H1 (cell line): ENCODE results near the gene DYNLL2. TPM values are rescaled to one million over a fixed set of nuclear protein-coding genes. Genes with fewer than 3 reads are reported as not detected.

ENCODE experiments used
- CTCF ChIA-PET: fragments of 300-600 bp; sonication (Branson Sonifier 250); formaldehyde crosslinking; loops from one replicate; lab custom pipeline; 2021; ENCODE audit not compliant: partially characterized antibody; lab: Charles Lee
- POLR2A ChIA-PET: fragments of 300-600 bp; sonication (Branson Sonifier 250); formaldehyde crosslinking; loops from one replicate; lab custom pipeline; 2021; ENCODE audit warnings: inconsistent platforms; ENCODE audit not compliant: partially characterized antibody; lab: Charles Lee
- DNase-seq, 2 experiments: peaks; one replicate each; pipeline versions ENCODE4 v3.0.0 to v3.0.0-alpha.2; 2010 to 2022; ENCODE audit warnings: low spot score in 2 of 2, low read depth in 1 of 2, mixed read lengths in 1 of 2
- FAIRE-seq: peaks from 2 replicates; lab custom pipeline; 2011; peaks lifted over from hg19 to GRCh38; lab: Jason Lieb, UNC
- H2AFZ ChIP-seq: 2 replicates; pipeline ENCODE4 v1.8.1; 2012; ENCODE audit warnings: low read length, inconsistent platforms
- H2AK5ac ChIP-seq: 2 replicates; pipeline ENCODE4 v1.6.1; 2013; ENCODE audit warnings: low read depth, low read length
- H2BK120ac ChIP-seq: replicated peaks from 2 replicates; pipeline ENCODE3; 2013; ENCODE audit warnings: low read depth, low read length, inconsistent platforms
- H2BK12ac ChIP-seq: 2 replicates; pipeline ENCODE4 v1.6.1; 2013; ENCODE audit warnings: low read depth, low read length
- H2BK15ac ChIP-seq: 2 replicates; pipeline ENCODE4 v1.6.1; 2013; ENCODE audit warnings: low read length
- H2BK20ac ChIP-seq: 2 replicates; pipeline ENCODE4 v1.6.1; 2013; ENCODE audit warnings: low read length
- H2BK5ac ChIP-seq: 2 replicates; pipeline ENCODE4 v1.6.1; 2013; ENCODE audit warnings: low read depth, low read length
- H3K14ac ChIP-seq: 2 replicates; pipeline ENCODE4 v1.6.1; 2013; ENCODE audit warnings: inconsistent platforms; ENCODE audit not compliant: insufficient read length
- H3K18ac ChIP-seq: 2 replicates; pipeline ENCODE4 v1.6.1; 2013; ENCODE audit warnings: low read length; ENCODE audit errors: extremely low read depth
- H3K23ac ChIP-seq: 2 replicates; pipeline ENCODE4 v1.6.1; 2013; ENCODE audit warnings: inconsistent platforms; ENCODE audit not compliant: insufficient read length
- H3K23me2 ChIP-seq: 2 replicates; pipeline ENCODE4 v1.6.1; 2013; ENCODE audit warnings: low read depth, low read length
- H3K27ac ChIP-seq: 2 replicates; pipeline ENCODE4 v1.6.1; 2011; ENCODE audit warnings: low read depth, low read length, inconsistent platforms
- H3K27me3 ChIP-seq, 4 experiments: replicated peaks in 1 of 4; 1 replicate in 1 of 4; 2 replicates in 3 of 4; pipeline versions ENCODE4 v1.6.1 to v1.8.1; 2011 to 2013; ENCODE audit warnings: low read length in 3 of 4, mild to moderate bottlenecking in 3 of 4, inconsistent platforms in 2 of 4, mixed read lengths in 2 of 4, moderate library complexity in 1 of 4; ENCODE audit not compliant: control insufficient read depth in 3 of 4, insufficient read depth in 3 of 4; ENCODE audit errors: extremely low read depth in 1 of 4
- H3K36me3 ChIP-seq, 4 experiments: 2 replicates each; pipeline versions ENCODE4 v1.6.1 to v1.8.1; 2011 to 2013; ENCODE audit warnings: mild to moderate bottlenecking in 4 of 4, low read length in 3 of 4, moderate library complexity in 2 of 4, control low read depth in 1 of 4, inconsistent platforms in 1 of 4; ENCODE audit not compliant: insufficient read depth in 4 of 4, control insufficient read depth in 2 of 4
- H3K4ac ChIP-seq: replicated peaks from 2 replicates; pipeline ENCODE3; 2013; ENCODE audit warnings: low read length, low read depth, mixed read lengths, inconsistent platforms; ENCODE audit not compliant: insufficient read length
- H3K4me1 ChIP-seq, 4 experiments: replicated peaks in 1 of 4; 1 replicate in 1 of 4; 2 replicates in 3 of 4; pipeline versions ENCODE4 v1.6.1 to v1.8.1; 2011 to 2013; ENCODE audit warnings: low read length in 3 of 4, inconsistent platforms in 2 of 4, mixed read lengths in 1 of 4; ENCODE audit not compliant: insufficient read depth in 4 of 4, control insufficient read depth in 3 of 4
- H3K4me2 ChIP-seq, 2 experiments: 2 replicates each; pipeline versions ENCODE4 v1.6.1 to v1.8.1; 2011 to 2013; ENCODE audit warnings: low read depth in 2 of 2, low read length in 2 of 2, control low read depth in 1 of 2, inconsistent platforms in 1 of 2, mild to moderate bottlenecking in 1 of 2; ENCODE audit not compliant: insufficient read depth in 1 of 2
- H3K4me3 ChIP-seq, 4 experiments: fragments of 200-600, 300-600 bp in 1 of 4; sonication (generic), shearing (Covaris generic), sonication (Bioruptor Twin) in 1 of 4; 2 replicates each; pipeline versions ENCODE4 v1.5.1 to v1.8.1; 2011 to 2016; ENCODE audit warnings: low read length in 4 of 4, low read depth in 3 of 4, control low read depth in 2 of 4, inconsistent platforms in 2 of 4, mild to moderate bottlenecking in 2 of 4, mixed read lengths in 1 of 4, moderate library complexity in 1 of 4; ENCODE audit not compliant: insufficient read depth in 2 of 4; ENCODE audit errors: extremely low read depth in 1 of 4
- H3K56ac ChIP-seq: replicated peaks from 2 replicates; pipeline ENCODE3; 2013; ENCODE audit warnings: low read depth, mild to moderate bottlenecking, mixed read lengths, low read length, inconsistent platforms; ENCODE audit not compliant: insufficient read length
- H3K79me1 ChIP-seq: 2 replicates; pipeline ENCODE4 v1.6.1; 2013; ENCODE audit warnings: low read depth, low read length, control low read depth
- H3K79me2 ChIP-seq, 2 experiments: 2 replicates each; pipeline versions ENCODE4 v1.6.1 to v1.8.1; 2012 to 2013; ENCODE audit warnings: low read length in 2 of 2, mild to moderate bottlenecking in 2 of 2, inconsistent platforms in 1 of 2; ENCODE audit not compliant: insufficient read depth in 2 of 2, control insufficient read depth in 1 of 2
- H3K9ac ChIP-seq, 4 experiments: replicated peaks in 1 of 4; 1 replicate in 1 of 4; 2 replicates in 3 of 4; pipeline versions ENCODE4 v1.6.1 to v1.8.1; 2011 to 2013; ENCODE audit warnings: low read depth in 3 of 4, low read length in 3 of 4, control low read depth in 2 of 4, mild to moderate bottlenecking in 2 of 4, moderate library complexity in 2 of 4, inconsistent platforms in 1 of 4; ENCODE audit errors: extremely low read depth in 1 of 4
- H3K9me3 ChIP-seq, 2 experiments: 2 replicates each; pipeline versions ENCODE4 v1.6.1 to v1.8.1; 2012 to 2013; ENCODE audit warnings: mild to moderate bottlenecking in 2 of 2, moderate library complexity in 2 of 2, control low read depth in 1 of 2, inconsistent platforms in 1 of 2, low read depth in 1 of 2, low read length in 1 of 2, mixed read lengths in 1 of 2; ENCODE audit not compliant: insufficient read depth in 2 of 2
- H4K20me1 ChIP-seq, 2 experiments: replicated peaks in 1 of 2; 2 replicates each; pipeline versions ENCODE3 to v1.8.1; 2011 to 2013; ENCODE audit warnings: inconsistent platforms in 2 of 2, low read length in 2 of 2, mild to moderate bottlenecking in 1 of 2; ENCODE audit not compliant: insufficient read depth in 2 of 2, control insufficient read depth in 1 of 2
- H4K5ac ChIP-seq: 2 replicates; pipeline ENCODE4 v1.6.1; 2013; ENCODE audit warnings: low read length, low read depth, mixed read lengths, inconsistent platforms; ENCODE audit not compliant: insufficient read length
- H4K8ac ChIP-seq: 2 replicates; pipeline ENCODE4 v1.8.0; 2013; ENCODE audit warnings: mild to moderate bottlenecking, moderate library complexity, low read length, inconsistent platforms; ENCODE audit not compliant: insufficient read depth; ENCODE audit errors: extremely low read depth
- H4K91ac ChIP-seq: replicated peaks from 2 replicates; pipeline ENCODE3; 2013; ENCODE audit warnings: low read length, mixed read lengths, inconsistent platforms; ENCODE audit not compliant: insufficient read length
- GTF2F1 ChIP-seq: IDR thresholded peaks from 2 replicates; pipeline ENCODE4 v1.6.1; 2012; ENCODE audit warnings: low read depth, low read length, improper control_type of control experiment, borderline replicate concordance
- SP2 ChIP-seq: IDR thresholded peaks from 2 replicates; pipeline ENCODE4 v1.6.1; 2012; ENCODE audit warnings: mild to moderate bottlenecking, low read length, inconsistent platforms
- TBP ChIP-seq: IDR thresholded peaks from 2 replicates; pipeline ENCODE4 v1.6.1; 2011; ENCODE audit warnings: low read depth, low read length, improper control_type of control experiment
- WGBS, 2 experiments: shearing (Covaris generic) in 1 of 2; methylation state at CpG; one replicate each; pipeline versions ENCODE4 v1.1.6 to v1.1.7; 2013 to 2015; ENCODE audit warnings: low lambda C conversion rate in 2 of 2, mixed read lengths in 2 of 2, inconsistent platforms in 1 of 2, low coverage in 1 of 2, missing lambda C conversion rate in 1 of 2; ENCODE audit not compliant: insufficient replicate concordance in 2 of 2, insufficient coverage in 1 of 2, insufficient read length in 1 of 2; ENCODE audit errors: extremely low coverage in 1 of 2, missing lambda C conversion rate in 1 of 2; 5-methylcytosine and 5-hydroxymethylcytosine counted together
- polyA plus RNA-seq, 7 experiments: library from polyadenylated mRNA; depleted of rRNA in 3 of 7; stranded (reverse) in 5 of 7; unstranded in 2 of 7; fragments of >200 nt in 5 of 7; fragments of 200-250 nt in 2 of 7; gene quantifications; 1 replicate in 5 of 7; 2 replicates in 1 of 7; 4 replicates in 1 of 7; pipeline versions ENCODE4 v1.2.1 to v1.2.3, GENCODE V29; 2011 to 2013; ENCODE audit warnings: missing spikeins in 2 of 7, mixed read lengths in 2 of 7
- total RNA-seq: library from RNA; stranded (reverse); fragmentation: NEBNext Ultra II Directional; extraction: Animal tissue kit (Norgen Biotek cat#: 25700); gene quantifications from 2 replicates; pipeline ENCODE4 v1.2.1, GENCODE V29; 2021

Gene DYNLL2
- total and polyA plus RNA-seq, 2 of the 8 experiments (the other 6 are each of a cell fraction or from before 2014, with no cell fraction given), result 19.8 to 52.7 TPM

- Histone ChIP-seq H4K5ac (no peak overlapping the region), H3K79me1 (no peaks in the 10 kb centered on the region), H2BK12ac (no peak overlapping the region), H2AFZ (no peak overlapping the region), H3K14ac (no peak overlapping the region), H3K27ac (no peak overlapping the region), H4K20me1 (no peaks in the 10 kb centered on the region), H3K36me3 (no peaks in the 10 kb centered on the region), H3K23ac (no peak overlapping the region), H4K91ac (no peak overlapping the region), H3K79me2 (no peaks in the 10 kb centered on the region), H3K23me2 (no peaks in the 10 kb centered on the region; the same call in 1 of the 2 replicates), H3K56ac (no peak overlapping the region), H3K4ac (no peak overlapping the region), H2AK5ac (no peak overlapping the region), H3K9me3 (no peaks in the 10 kb centered on the region), H3K4me3 (no peak overlapping the region), H2BK5ac (no peak overlapping the region), H2BK120ac (no peak overlapping the region), H3K9ac (no peak overlapping the region), H4K8ac (no peak overlapping the region), H2BK20ac (no peak overlapping the region), H3K27me3 (no peaks in the 10 kb centered on the region), H2BK15ac (no peak overlapping the region), H3K4me2 (no peak overlapping the region), H3K18ac (no peak overlapping the region), H3K4me1 (no peaks in the 10 kb centered on the region)
- CTCF ChIA-PET, result interaction anchor here (1.2 to 8.0 kb wide), 6 partner anchors 8 to 252 kb away, joined by 3 to 73 read pairs (median 10); partner anchors contain the start of gene SRSF1
- DNase-seq, result no peak
- WGBS, 2 experiments, result 71% methylated on average over 1 of the region's 1 CpG; no CpG with 5 or more reads in 1 of the 2 experiments
- no peak for FAIRE-seq
- POLR2A ChIA-PET, result no interaction called here
- no peak for TF ChIP-seq SP2
- no peak for TF ChIP-seq TBP
- TF ChIP-seq GTF2F1, result no peak
Measured at GRCh38 chr17:58109197-58109596, 26.0 kb downstream of the DYNLL2 start.
